Ishikawa (cell line): ENCODE results near the gene CCNL1.

Source experiments
- CREB1 ChIP-seq: IDR thresholded peaks from 2 replicates; pipeline ENCODE4 v1.6.1; 2012; ENCODE audit warnings: low read depth
- FOXM1 ChIP-seq: IDR thresholded peaks from 2 replicates; pipeline ENCODE4 v1.6.1; 2012; ENCODE audit warnings: low read depth, borderline replicate concordance
- TAF1 ChIP-seq: IDR thresholded peaks from 2 replicates; pipeline ENCODE4 v1.6.1; 2012; ENCODE audit warnings: low read depth, mild to moderate bottlenecking
- TCF12 ChIP-seq: IDR thresholded peaks from 2 replicates; pipeline ENCODE4 v1.6.1; 2012; ENCODE audit warnings: low read depth
- TEAD4 ChIP-seq: IDR thresholded peaks from 2 replicates; pipeline ENCODE4 v1.6.1; 2012
- YY1 ChIP-seq: IDR thresholded peaks from 2 replicates; pipeline ENCODE4 v1.6.1; 2012; ENCODE audit warnings: low read depth
- TF ChIP-seq, protein P1 (sequence below): IDR thresholded peaks from 2 replicates; pipeline ENCODE4 v1.6.1; 2012
- TF ChIP-seq, protein P2 (sequence below): IDR thresholded peaks from 2 replicates; pipeline ENCODE4 v1.6.1; 2012
- TF ChIP-seq, protein P3 (sequence below): IDR thresholded peaks from 2 replicates; pipeline ENCODE4 v1.6.1; 2012; ENCODE audit warnings: low read depth, mild to moderate bottlenecking

GRCh38 chr3:157172746-157173145 lies 12.8 kb upstream of the CCNL1 start:
- TF ChIP-seq TAF1 (no peak), YY1 (no peak), TCF12 (no peak), CREB1 (no peak), FOXM1 (no peak), TEAD4 (no peak)
- TF ChIP-seq, protein P1, sequence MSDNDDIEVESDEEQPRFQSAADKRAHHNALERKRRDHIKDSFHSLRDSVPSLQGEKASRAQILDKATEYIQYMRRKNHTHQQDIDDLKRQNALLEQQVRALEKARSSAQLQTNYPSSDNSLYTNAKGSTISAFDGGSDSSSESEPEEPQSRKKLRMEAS, result no peak
- TF ChIP-seq, protein P2, sequence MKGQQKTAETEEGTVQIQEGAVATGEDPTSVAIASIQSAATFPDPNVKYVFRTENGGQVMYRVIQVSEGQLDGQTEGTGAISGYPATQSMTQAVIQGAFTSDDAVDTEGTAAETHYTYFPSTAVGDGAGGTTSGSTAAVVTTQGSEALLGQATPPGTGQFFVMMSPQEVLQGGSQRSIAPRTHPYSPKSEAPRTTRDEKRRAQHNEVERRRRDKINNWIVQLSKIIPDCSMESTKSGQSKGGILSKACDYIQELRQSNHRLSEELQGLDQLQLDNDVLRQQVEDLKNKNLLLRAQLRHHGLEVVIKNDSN, result no peak
- TF ChIP-seq, protein P3, sequence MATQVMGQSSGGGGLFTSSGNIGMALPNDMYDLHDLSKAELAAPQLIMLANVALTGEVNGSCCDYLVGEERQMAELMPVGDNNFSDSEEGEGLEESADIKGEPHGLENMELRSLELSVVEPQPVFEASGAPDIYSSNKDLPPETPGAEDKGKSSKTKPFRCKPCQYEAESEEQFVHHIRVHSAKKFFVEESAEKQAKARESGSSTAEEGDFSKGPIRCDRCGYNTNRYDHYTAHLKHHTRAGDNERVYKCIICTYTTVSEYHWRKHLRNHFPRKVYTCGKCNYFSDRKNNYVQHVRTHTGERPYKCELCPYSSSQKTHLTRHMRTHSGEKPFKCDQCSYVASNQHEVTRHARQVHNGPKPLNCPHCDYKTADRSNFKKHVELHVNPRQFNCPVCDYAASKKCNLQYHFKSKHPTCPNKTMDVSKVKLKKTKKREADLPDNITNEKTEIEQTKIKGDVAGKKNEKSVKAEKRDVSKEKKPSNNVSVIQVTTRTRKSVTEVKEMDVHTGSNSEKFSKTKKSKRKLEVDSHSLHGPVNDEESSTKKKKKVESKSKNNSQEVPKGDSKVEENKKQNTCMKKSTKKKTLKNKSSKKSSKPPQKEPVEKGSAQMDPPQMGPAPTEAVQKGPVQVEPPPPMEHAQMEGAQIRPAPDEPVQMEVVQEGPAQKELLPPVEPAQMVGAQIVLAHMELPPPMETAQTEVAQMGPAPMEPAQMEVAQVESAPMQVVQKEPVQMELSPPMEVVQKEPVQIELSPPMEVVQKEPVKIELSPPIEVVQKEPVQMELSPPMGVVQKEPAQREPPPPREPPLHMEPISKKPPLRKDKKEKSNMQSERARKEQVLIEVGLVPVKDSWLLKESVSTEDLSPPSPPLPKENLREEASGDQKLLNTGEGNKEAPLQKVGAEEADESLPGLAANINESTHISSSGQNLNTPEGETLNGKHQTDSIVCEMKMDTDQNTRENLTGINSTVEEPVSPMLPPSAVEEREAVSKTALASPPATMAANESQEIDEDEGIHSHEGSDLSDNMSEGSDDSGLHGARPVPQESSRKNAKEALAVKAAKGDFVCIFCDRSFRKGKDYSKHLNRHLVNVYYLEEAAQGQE, result no peak
